ENCODE results near the gene HPS5. TPM values are rescaled to one million over a fixed set of nuclear protein-coding genes. Genes with fewer than 3 reads are reported as not detected.

The HPS5 gene
- 10 to 100 TPM; 10.8 to 21.2 (median 15.5) TPM for total RNA-seq

DNA sequence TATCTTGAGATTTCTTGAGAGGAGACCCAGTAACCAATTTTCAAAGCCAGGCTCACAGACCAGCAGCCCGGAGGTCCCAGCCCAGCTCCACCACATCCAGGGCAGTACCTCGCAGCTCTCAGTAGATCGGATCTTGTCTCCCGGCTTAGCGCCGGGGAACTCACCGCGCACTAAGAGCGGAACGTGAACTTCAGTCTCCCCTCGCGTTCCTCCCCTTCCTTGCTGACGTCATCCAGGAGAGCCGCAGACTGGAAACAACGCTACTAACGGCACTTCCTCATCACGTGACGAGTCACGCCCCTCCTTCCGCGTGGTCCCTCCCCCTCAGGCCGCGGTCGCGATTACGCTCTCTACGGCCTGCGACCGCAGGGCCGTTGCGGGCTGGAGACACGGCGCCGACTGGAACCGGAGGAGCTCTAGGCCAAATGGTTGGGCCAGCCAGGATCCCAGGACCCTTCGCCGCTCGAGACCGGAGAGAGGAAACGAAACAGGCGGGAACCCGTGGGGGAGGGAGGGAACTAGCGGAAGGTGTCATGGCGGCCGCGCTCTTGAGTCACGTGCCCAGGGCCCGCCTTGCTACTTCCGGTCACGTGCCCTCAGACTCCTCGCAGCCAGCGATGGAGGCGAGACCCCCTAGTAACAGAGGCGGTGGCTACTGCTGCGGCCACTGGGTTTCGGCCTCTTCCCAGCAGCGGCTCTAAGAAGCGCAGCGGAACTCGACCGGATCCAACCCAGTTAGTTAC is at the start of gene HPS5, which contains the start of gene GTF2H1:
Gene HPS5 (minus strand): TSS at position 172 of the 743 bp plus-strand sequence. CDS start 4,282 bp downstream, outside the sequence.
Gene GTF2H1 (plus strand): TSS at position 599 of the 743 bp plus-strand sequence. CDS start 10,508 bp downstream, outside the sequence.
- H3K36me3 ChIP-seq: peaks cover 0 to 27% (median 3%) of the 10 kb centered on the region in 3 donors
- H3K4me3 ChIP-seq: peak within 1 kb of the TSS; percentile 80 to 96 (median 88)
- intact Hi-C loops (cut with DNase I): loop anchor here (10.0 kb wide), 1 partner anchor 73 kb away; the partner anchor contains the start of gene LDHA
- H3K27ac ChIP-seq: peak within 1 kb of the TSS; percentile 96 to 99 (median 98)
- H3K27me3 ChIP-seq: no peaks in the 10 kb centered on the region
- H3K4me1 ChIP-seq: peaks cover 22 to 70% (median 31%) of the 10 kb centered on the region in 3 donors
- H3K9me3 ChIP-seq: no peaks in the 10 kb centered on the region
- peak; percentile 85 for DNase-seq
- WGBS, 2 donors: 0 to 1% methylated on average over 10 to 15 of the region's 61 CpGs
- TF ChIP-seq POLR2A (IDR thresholded peaks at IDR 0.05) (peak in 3 of 4 donors; percentile 70 to 96 (median 93)), CTCF (IDR thresholded peaks at IDR 0.05) (peak in 3 of 6 experiments; percentile 7 to 25 (median 10))

- Histone ChIP-seq H3K9me3 (no peaks in the 10 kb centered on the region), H3K36me3 (peaks cover 0 to 21% (median 2%) of the 10 kb centered on the region in 3 donors), H3K27me3 (no peaks in the 10 kb centered on the region), H3K27ac (no peak overlapping the region), H3K4me1 (no peaks in the 10 kb centered on the region), H3K4me3 (no peak overlapping the region)
- no peak for DNase-seq
- 89 to 91% methylated on average over 2 of the region's 2 CpGs for WGBS, 2 donors
- no peak for TF ChIP-seq CTCF (IDR thresholded peaks at IDR 0.05)
- intact Hi-C loops (cut with DNase I): no loop called here
These were observed 49.3 kb upstream of the HPS5 start for GRCh38 chr11:18371279-18371678.

- Histone ChIP-seq H3K36me3 (peaks cover 0 to 40% (median 13%) of the 10 kb centered on the region in 3 donors), H3K27me3 (no peaks in the 10 kb centered on the region), H3K4me1 (no peaks in the 10 kb centered on the region), H3K4me3 (no peak overlapping the region), H3K27ac (no peak overlapping the region), H3K9me3 (no peaks in the 10 kb centered on the region)
- intact Hi-C loops (cut with DNase I): no loop called here
- no peak for TF ChIP-seq POLR2A (IDR thresholded peaks at IDR 0.05)
- no peak for TF ChIP-seq CTCF (IDR thresholded peaks at IDR 0.05)
- no peak for DNase-seq
- WGBS, 2 donors: 63 to 68% methylated on average over 2 of the region's 2 CpGs
These were observed 47.5 kb upstream of the HPS5 start for GRCh38 chr11:18369398-18369797.

GRCh38 chr11:18368221-18368620 is 46.3 kb upstream of the HPS5 start:
- intact Hi-C loops (cut with DNase I): no loop called here
- H3K27me3 ChIP-seq: no peaks in the 10 kb centered on the region
- 73 to 87% methylated on average over 2 of the region's 2 CpGs for WGBS, 2 donors
- no peak overlapping the region for H3K27ac ChIP-seq
- DNase-seq: no peak
- H3K4me1 ChIP-seq: no peaks in the 10 kb centered on the region
- no peak overlapping the region for H3K4me3 ChIP-seq
- no peaks in the 10 kb centered on the region for H3K9me3 ChIP-seq
- TF ChIP-seq POLR2A (IDR thresholded peaks at IDR 0.05) (no peak), CTCF (IDR thresholded peaks at IDR 0.05) (no peak)
- H3K36me3 ChIP-seq: peaks cover 0 to 52% (median 18%) of the 10 kb centered on the region in 3 donors

- intact Hi-C loops (cut with DNase I): no loop called here
- WGBS, 2 donors: 97 to 100% methylated on average over 1 to 3 of the region's 3 CpGs
- DNase-seq: no peak
- TF ChIP-seq CTCF (IDR thresholded peaks at IDR 0.05): no peak
- no peak for TF ChIP-seq POLR2A (IDR thresholded peaks at IDR 0.05)
- Histone ChIP-seq H3K9me3 (no peaks in the 10 kb centered on the region), H3K27me3 (no peaks in the 10 kb centered on the region), H3K4me3 (no peak overlapping the region), H3K27ac (no peak overlapping the region), H3K4me1 (no peaks in the 10 kb centered on the region), H3K36me3 (peaks cover 0 to 59% (median 22%) of the 10 kb centered on the region in 3 donors)
These were observed 45.5 kb upstream of the HPS5 start for GRCh38 chr11:18367431-18367830.

All from esophagus squamous epithelium (tissue), 5 donors.